ENCODE results near the gene S100A13. TPM values are rescaled to one million over a fixed set of nuclear protein-coding genes. Genes with fewer than 3 reads are reported as not detected.

The S100A13 gene
- 132 and 199 TPM in 2 replicates for total RNA-seq

GRCh38 chr1:153626904-153627714, at the start of gene S100A13:
TSS of gene S100A13 (minus strand) at chr1:153627505. CDS start at chr1:153626472, 1,033 bp downstream.

GRCh38 chr1:153670859-153671627, 43.7 kb upstream of the S100A13 start, which contains the start of gene ILF2:
TSS of gene ILF2 (minus strand) at chr1:153670993. CDS start at chr1:153670922, 71 bp downstream.

GRCh38 chr1:153658400-153659174, 31.3 kb upstream of the S100A13 start, which contains the start of gene SNAPIN:
TSS of gene SNAPIN (plus strand) at chr1:153658703. CDS start at chr1:153658744, 41 bp downstream.

GRCh38 chr1:153633754-153634665, 6.7 kb upstream of the S100A13 start, which contains the start of gene CHTOP:
TSS of gene CHTOP (plus strand) at chr1:153634066. CDS start at chr1:153636589, 2,523 bp downstream.

GRCh38 chr1:153627715-153628626, 666 bp upstream of the S100A13 start, which contains the start of gene S100A1:
TSS of gene S100A1 (plus strand) at chr1:153628434. CDS start at chr1:153630522, 2,088 bp downstream.

GRCh38 chr1:153616144-153616916, 11.0 kb downstream of the S100A13 start, which contains the start of gene S100A14:
TSS of gene S100A14 (minus strand) at chr1:153616325. CDS start at chr1:153615858, 467 bp downstream.

GRCh38 chr1:153612755-153613331, 14.5 kb downstream of the S100A13 start, which contains the start of gene S100A16:
TSS of gene S100A16 (minus strand) at chr1:153613137. CDS start at chr1:153608151, 4,986 bp downstream.

Other genes starting within 250 kb of the S100A13 start
- not detected in 2 replicates for gene S100A8, start 236.4 kb downstream of the S100A13 start, total RNA-seq
- not detected in 2 replicates for gene S100A7A, start 211.0 kb downstream of the S100A13 start, total RNA-seq
- not detected in 2 replicates for gene S100A7, start 166.9 kb downstream of the S100A13 start, total RNA-seq
- 1,840 and 3,415 TPM in 2 replicates for gene S100A6, start 91.5 kb downstream of the S100A13 start, total RNA-seq
- 1.1 TPM in 1 of 2 replicates, not detected in the other for gene S100A5, start 86.6 kb downstream of the S100A13 start, total RNA-seq
- gene S100A4, start 81.7 kb downstream of the S100A13 start, total RNA-seq = 191 and 237 TPM in 2 replicates
- gene S100A3, start 78.2 kb downstream of the S100A13 start, total RNA-seq = 8.2 and 10.4 TPM in 2 replicates
- gene S100A2, start 61.7 kb downstream of the S100A13 start, total RNA-seq = 1.8 and 2.6 TPM in 2 replicates
- gene S100A16, start 14.4 kb downstream of the S100A13 start, total RNA-seq = 84.3 and 106 TPM in 2 replicates
- 0.18 and 0.28 TPM in 2 replicates for gene S100A14, start 11.2 kb downstream of the S100A13 start, total RNA-seq
- not detected in 2 replicates for gene S100A1, start 929 bp upstream of the S100A13 start, total RNA-seq
- gene CHTOP, start 6.6 kb upstream of the S100A13 start, total RNA-seq = 21.5 and 24.2 TPM in 2 replicates
- gene SNAPIN, start 31.2 kb upstream of the S100A13 start, total RNA-seq = 51.9 and 63.6 TPM in 2 replicates
- 145 and 148 TPM in 2 replicates for gene ILF2, start 43.5 kb upstream of the S100A13 start, total RNA-seq
- gene NPR1, start 51.2 kb upstream of the S100A13 start, total RNA-seq = 0.57 and 1.5 TPM in 2 replicates
- gene INTS3, start 100.5 kb upstream of the S100A13 start, total RNA-seq = 18.3 and 24.3 TPM in 2 replicates
- 9.8 and 16.3 TPM in 2 replicates for gene SLC27A3, start 147.9 kb upstream of the S100A13 start, total RNA-seq